Amniotic epithelial cell (primary cell): ENCODE results near the gene RTTN.

Experiments used
- DNase-seq: peaks from one replicate; pipeline ENCODE4 v3.0.0-alpha.2; 2010; ENCODE audit warnings: low read depth

Gene RTTN

GRCh38 chr18:70207181-70207580 is 1.7 kb upstream of the RTTN start:
- DNase-seq: no peak

DNA sequence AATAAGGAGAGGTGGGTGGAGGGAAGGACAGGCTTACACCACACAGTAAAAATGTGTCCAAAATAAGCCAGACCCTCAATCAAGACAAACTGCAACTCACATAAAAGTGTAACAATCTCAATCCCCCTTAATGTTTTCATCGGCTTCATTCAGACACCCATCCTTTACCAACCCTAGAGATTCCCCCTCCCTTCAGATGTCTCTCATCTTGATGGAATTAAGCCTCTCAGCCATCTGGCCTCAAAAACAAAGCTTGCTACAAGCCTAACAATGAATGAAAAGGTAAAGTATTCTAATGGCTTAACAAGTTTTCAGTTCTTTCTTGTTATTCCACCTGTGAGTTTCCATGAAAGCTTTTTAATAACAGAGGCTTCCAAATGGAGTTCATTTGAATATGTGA is 5.2 kb downstream of the RTTN start:
- no peak for DNase-seq

DNA sequence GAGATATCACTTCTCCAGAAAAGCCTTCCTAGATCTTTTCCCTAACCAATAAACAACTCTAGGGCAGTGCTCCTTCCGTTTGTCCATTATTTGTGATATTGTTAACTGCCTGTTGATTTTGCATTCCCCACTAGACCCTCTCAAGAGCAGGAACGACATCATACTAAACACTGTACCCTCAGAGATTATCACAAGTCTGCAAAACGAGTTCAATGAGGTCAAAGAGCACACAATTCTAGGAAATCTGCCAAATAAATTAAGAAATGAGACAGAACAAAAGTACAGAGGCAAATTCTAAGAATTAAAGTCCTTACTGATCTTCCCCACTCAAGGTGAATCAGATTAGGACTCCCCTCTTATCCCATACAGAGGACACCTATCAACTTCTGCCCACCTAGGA is 7.6 kb downstream of the RTTN start:
- DNase-seq: no peak

GRCh38 chr18:70197026-70197425 is 8.5 kb downstream of the RTTN start:
- peak; percentile 71 for DNase-seq

GRCh38 chr18:70195852-70196434 is 9.5 kb downstream of the RTTN start:
- peak; percentile 62 for DNase-seq

- no peak for DNase-seq
Measured at GRCh38 chr18:70195014-70195614, 10.4 kb downstream of the RTTN start.

DNA sequence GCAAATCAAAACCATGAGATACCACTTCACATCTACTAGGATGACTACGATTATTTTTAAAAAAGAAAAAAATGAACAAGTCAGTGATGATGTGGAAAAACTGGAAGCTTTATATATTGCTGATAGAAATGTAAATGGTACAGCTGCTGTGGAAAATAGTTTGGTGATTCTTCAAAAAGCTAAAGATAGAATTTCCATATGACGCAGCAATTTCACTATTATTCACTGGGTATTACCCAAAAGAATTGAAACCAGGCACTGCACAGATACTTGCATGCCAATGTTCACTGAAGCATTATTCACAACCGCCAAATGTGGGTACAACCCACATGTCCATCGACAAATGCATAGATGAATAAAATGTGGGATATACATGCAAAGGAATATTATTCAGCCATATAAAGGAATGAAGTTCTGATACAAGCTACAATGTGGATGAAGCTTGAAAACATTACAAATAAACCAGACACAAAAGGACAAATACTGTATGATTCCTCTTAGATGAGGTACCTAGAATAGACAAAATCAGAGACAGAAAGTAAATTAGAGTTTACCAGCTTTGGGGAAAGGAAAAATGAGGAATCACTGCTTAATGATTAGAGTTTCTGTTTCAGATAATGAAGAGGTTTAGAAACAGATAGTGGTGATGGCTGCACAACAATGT is 11.1 kb downstream of the RTTN start:
- no peak for DNase-seq

- peak; percentile 52 for DNase-seq
Measured at GRCh38 chr18:70190529-70190928, 15.0 kb downstream of the RTTN start.

DNA sequence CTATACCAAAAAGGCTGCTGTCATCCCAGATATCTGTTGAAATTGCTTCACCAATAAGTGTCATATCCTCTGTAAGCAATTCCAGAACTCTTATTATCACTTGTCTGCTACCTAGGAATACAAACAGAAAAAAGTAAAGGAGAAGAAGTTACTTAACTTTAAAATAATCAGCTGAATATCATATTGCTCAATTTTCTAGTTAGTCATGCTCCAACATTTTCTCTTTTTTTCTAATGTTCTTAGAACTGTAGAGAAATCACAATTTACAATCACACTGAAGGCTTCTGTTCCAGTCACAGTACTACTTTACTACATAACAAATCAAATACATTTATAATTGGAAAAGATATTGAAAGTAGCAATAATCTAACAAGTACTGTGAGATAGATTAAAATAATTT is 17.4 kb downstream of the RTTN start:
- DNase-seq: peak; percentile 73

- DNase-seq: peak; percentile 49
Measured at GRCh38 chr18:70183441-70183840, 22.0 kb downstream of the RTTN start.

DNA sequence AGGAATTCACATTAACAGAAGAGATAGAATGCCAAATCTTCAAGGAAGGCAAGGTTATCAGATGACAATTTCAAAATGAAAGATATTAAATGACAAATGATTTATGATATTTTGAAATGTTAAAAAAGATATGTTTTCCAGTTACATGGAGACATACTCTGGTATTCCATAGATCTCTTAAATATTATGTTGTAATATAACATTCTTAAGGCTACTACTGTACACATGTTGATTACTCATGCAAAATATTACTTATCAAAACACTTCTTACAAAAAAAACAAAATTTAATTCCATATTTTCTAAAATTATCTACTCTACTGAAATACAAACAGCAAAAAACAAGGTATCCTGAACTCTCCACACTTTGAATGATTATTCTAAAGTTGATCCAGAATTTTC is 22.9 kb downstream of the RTTN start:
- DNase-seq: peak; percentile 48

- no peak for DNase-seq
Measured at GRCh38 chr18:70181725-70182124, 23.8 kb downstream of the RTTN start.

DNA sequence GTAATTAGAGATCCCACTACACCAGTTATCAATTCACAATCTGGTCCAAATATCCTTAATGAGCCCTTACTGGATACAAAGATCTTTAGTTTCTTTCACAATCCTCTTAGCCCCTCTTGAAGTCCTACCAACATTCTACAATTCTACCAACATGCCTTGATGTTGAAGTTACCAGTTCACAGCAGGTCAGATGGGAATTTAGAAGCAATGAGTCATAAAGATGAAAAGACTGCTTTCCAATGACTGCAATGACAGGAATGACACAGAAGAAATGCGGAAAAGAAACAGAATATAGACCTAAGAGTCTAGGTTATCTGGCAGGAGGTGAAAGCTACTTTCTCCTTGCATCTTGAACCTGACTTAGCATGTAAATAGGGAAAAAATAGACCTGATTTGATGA is 24.5 kb downstream of the RTTN start:
- peak; percentile 78 for DNase-seq

DNA sequence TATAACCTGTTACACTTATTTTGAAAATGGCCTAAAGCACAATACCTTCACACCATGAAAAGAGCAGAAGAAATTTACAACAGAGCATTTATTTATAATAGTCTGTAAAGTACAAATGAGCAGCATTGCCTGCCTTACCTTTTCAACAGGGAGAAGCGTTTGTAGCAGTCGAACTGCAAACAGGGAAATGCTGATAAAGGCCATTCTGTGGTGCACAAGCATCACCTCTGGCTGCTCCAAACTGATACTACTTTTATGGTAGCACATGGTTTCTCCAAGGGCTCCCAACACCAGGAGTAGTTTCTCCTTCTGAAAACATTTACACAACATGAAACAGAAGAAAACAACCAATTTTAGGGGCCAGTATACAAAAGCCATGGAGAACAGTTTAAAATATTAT is 28.9 kb downstream of the RTTN start:
- no peak for DNase-seq

DNA sequence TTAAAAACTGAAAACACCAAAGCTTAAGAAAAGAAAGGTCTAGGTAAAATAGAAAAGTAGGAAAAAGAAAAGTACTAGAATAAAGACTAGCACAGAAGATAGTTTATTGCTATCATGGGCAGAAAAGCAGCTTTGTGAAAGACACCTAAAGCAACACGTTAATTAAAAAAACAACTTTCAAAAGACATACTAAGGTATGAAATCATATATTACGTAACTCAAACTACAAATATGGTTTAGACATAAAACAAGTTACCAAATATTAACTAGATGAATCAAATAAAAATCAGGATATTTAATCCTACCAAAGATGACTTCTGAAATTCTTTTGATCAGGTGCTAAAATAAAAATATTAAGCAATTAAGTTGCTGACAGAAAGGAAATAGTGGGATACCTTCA is 30.3 kb downstream of the RTTN start:
- no peak for DNase-seq

DNA sequence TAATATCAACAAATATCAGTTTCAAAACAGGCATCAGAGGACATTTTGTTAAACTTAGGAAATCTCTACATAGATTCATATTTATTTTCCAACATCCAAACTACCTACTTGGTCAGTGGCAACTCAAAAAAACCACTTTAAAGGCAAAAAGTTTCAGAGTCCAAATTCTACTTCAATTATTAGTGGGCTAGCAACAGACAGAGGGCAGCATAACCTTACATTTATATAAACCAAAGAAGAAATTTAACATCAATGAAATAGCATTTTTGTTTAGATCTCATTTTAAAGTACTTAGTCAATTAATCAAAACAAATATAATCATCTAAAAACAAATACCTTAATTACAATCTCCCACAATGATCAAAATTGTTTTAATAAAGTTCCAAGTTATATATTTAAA is 33.3 kb downstream of the RTTN start:
- no peak for DNase-seq

- no peak for DNase-seq
Measured at GRCh38 chr18:70169747-70170146, 35.7 kb downstream of the RTTN start.

DNA sequence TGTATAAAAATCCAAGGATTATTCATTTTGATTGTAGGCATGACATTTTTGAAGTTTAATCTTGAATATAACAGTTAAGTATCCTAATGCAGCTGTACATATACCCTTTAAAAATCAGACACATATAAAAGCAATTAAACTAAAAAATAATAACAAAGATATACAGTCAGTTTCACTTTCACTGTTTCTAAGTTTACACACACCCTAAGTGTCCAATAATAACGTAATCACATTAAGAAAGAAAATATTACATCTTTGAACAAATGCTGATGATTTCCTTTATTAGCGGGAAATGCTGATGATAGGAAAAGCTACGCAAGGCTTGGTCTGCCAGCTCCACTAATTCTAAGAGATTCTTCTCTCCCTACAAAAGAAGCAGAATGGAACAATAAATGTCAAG is 38.8 kb downstream of the RTTN start:
- no peak for DNase-seq

- DNase-seq: no peak
Measured at GRCh38 chr18:70165936-70166335, 39.6 kb downstream of the RTTN start.

DNA sequence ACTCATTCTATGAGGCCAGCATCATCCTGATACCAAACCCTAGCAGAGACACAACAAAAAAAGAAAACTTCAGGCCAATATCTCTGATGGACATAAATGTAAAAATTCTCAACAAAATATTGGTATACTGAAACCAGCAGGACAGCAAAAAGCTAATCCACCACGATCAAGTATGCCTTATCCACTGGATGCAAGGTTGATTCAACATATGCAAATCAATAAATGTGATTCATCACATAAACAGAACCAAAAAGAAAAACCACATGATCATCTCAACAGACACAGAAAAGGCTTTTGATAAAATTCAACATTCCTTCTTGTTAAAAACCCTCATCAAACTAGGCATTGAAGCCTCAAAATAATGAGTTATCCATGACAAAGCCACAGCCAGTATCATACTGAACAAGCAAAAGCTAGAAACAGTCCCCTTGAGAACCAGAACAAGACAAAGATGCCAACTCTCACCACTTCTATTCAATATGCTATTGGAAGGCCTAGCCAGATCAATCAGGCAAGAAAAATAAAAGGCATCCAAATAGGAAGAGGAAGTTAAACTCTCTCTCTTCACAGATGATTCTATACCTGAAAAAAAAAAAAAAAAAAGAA is 45.3 kb downstream of the RTTN start:
- DNase-seq: no peak

DNA sequence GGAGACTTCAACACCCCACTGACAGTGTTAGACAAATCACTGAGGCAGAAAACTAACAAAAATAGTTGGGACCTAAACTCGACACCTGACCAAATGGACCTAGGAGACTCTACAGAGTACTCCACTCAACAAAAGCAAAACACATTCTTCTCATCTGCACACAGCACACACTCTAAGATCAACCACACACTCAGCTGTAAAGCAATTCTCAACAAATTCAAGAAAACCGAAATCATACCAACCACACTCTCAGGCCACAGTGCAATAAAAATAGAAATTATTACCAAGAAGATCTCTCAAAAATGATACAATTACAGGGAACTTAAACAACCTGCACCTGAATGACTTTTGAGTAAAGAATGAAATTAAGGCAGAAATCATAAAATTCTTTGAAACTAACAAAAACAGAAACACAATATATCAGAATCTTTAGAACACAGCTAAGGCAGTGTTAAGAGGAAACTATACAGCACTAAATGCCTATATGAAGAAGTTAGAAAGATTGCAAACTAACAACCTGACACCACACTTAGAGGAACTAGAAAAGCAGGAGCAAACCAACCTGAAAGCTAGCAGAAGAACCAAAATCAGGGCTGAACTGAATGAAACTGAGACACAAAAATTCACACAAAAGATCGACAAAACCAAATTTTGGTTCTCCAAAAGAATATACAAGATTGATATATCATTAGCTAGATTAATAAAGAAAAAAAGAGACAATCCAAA is 46.3 kb downstream of the RTTN start:
- DNase-seq: no peak

DNA sequence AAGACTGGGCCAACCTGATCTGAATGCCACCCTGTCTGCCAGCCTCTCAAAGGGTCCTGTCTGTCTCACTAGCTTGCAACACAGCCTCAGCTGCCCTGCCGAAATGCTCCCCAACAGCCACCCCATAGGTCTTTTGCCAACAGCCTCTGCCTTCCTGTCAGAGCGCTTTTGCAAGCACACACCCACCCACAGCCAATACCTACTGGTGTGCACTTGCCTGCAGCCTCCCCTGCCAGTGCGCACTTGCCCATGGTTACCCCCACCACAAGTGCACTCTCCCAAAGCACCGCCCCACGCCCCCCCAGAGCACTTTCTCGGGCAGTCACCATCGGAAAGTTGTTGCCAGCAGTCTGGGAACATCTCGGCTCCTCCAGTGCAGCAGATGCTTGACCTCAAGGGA is 48.6 kb downstream of the RTTN start:
- no peak for DNase-seq
